ENCODE results near the gene SVIL. TPM values are rescaled to one million over a fixed set of nuclear protein-coding genes. Genes with fewer than 3 reads are reported as not detected.

The SVIL gene, protein sequence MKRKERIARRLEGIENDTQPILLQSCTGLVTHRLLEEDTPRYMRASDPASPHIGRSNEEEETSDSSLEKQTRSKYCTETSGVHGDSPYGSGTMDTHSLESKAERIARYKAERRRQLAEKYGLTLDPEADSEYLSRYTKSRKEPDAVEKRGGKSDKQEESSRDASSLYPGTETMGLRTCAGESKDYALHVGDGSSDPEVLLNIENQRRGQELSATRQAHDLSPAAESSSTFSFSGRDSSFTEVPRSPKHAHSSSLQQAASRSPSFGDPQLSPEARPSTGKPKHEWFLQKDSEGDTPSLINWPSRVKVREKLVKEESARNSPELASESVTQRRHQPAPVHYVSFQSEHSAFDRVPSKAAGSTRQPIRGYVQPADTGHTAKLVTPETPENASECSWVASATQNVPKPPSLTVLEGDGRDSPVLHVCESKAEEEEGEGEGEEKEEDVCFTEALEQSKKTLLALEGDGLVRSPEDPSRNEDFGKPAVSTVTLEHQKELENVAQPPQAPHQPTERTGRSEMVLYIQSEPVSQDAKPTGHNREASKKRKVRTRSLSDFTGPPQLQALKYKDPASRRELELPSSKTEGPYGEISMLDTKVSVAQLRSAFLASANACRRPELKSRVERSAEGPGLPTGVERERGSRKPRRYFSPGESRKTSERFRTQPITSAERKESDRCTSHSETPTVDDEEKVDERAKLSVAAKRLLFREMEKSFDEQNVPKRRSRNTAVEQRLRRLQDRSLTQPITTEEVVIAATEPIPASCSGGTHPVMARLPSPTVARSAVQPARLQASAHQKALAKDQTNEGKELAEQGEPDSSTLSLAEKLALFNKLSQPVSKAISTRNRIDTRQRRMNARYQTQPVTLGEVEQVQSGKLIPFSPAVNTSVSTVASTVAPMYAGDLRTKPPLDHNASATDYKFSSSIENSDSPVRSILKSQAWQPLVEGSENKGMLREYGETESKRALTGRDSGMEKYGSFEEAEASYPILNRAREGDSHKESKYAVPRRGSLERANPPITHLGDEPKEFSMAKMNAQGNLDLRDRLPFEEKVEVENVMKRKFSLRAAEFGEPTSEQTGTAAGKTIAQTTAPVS (N-terminal part only)
- 17.7 to 22.7 TPM (median 18.1 TPM) in 5 replicates for total RNA-seq (2022; extraction: Qiagen RNA extraction; ENCODE audit: low read depth)

DNA sequence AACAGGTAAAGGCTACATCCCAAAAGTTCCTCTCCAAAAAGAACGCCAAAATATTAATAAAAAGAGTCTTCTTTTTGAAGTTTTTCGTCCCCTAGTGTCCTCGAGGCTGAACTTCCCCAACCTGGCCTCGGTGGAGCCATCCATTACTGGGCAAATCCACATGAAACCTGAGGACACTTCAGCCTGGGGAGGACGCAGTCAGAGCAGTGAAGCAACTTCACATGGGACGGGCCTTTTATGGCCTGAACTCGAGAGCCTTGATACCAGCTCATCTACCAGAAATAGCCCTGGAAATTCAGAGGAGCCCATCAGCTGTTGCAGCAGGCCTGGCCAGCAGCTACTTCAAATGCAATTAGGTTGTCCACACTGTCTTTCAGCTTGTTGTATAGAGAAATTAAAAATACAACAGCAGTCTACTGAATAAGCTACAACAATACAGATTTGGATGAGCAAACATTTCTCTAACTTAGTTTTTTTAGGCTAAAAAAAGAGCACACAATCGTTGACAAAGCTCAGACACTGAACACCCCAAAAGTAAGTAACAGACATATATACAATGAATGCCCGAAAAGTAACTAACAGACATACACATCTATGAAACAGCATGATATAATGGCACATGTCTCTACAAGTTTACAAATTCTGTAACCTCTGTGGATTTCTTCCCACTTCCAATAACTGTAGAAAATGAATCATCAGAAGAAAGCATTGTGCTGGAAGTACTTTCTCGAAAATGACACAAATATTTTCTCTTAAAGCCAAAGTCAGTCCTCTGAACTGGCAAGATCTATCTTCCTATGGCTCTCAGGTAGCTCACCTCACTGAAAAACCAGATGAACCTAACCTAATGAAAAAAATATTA, at the start of gene SVIL:
TSS of gene SVIL (minus strand) at position 208 of the 862 bp plus-strand sequence. CDS start 79,913 bp downstream, outside the sequence.

All from A549 treated with ZK216348 at 1 μM for 4 hours (cell line).